ENCODE data around the gene ABL1.
A peak's percentile ranks its signal among the peaks of the same experiment; 100 is the strongest.

Gene ABL1

DNA sequence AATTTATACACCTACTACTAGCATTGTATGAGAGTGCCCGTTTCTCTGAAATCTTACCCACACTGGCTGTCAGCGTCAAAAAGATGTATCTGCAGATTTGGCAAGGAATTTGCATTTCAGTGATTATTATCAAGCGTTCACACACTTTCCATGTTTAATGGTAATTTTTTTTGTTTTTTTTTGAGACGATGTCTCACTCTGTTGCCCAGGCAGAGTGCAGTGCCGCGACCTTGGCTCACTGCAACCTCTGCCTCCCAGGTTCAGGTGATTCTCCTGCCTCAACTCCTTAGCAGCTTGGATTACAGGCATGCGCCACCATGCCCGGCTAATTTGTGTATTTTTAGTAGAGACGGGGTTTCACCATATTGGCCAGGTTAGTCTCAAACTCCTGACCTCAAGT lies 14.3 kb downstream of the ABL1 start:
- DNase-seq (ENCODE audit: low spot score), result no peak

DNA sequence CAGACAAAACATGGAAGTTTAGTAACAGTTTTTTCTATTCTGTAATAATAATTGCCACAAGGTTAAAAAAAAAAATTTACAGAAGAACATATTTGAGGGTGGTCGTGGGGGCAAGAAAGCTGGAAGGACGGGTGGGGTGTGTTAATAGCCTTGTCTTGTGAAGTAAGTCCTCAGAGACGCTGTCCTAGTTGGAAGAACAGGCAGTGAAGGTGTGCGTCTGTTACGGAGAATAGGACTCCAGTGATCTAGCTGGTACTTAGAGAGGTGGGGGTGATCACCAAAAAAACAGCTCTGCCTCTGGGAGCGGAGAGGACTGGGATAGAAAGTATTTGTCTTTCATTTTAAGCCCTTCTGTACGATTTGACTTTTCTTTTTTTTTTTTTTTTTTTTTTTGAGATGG lies 17.7 kb downstream of the ABL1 start:
- no peak for DNase-seq (ENCODE audit: low spot score)

DNA sequence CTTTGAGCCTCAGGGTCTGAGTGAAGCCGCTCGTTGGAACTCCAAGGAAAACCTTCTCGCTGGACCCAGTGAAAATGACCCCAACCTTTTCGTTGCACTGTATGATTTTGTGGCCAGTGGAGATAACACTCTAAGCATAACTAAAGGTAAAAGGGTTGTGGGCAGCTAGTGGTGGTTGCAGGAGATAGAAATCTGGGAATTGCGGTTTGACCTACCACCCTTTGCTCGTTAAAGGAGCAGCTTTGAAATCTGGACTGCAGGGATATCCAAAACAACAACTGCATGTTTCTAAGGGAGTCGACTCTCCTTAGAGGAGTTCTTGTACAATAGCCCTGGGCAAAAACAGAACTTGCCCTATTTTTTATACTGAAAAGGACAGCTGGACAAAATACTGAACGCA lies 19.0 kb downstream of the ABL1 start:
- no peak for DNase-seq (ENCODE audit: low spot score)

DNA sequence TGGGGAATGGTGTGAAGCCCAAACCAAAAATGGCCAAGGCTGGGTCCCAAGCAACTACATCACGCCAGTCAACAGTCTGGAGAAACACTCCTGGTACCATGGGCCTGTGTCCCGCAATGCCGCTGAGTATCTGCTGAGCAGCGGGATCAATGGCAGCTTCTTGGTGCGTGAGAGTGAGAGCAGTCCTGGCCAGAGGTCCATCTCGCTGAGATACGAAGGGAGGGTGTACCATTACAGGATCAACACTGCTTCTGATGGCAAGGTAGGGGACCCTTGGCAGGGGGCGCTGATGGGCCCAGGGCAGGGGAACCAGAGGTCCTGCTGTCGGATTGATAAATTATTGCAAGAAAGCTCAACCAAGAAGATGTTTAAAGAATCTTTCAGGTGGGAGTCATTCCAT lies 19.8 kb downstream of the ABL1 start:
- no peak for DNase-seq (ENCODE audit: low spot score)

DNA sequence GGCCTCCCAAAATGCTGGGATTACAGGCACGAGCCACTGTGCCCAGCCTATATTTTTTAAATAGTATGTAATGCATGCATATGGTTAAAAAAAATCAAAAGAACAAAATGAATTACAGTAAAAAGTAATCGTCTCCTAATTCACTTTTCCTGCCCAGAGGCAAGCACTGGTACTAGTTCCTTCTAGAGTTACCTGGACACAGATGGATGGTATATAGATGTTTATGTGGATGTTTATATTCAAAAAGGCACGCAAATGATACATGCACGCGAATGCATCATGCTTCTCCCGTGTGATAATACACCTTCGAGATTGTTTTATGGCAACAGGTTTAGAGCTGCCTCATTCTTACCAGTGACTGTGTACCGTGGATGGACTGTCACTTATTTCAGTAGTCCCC lies 21.4 kb downstream of the ABL1 start:
- no peak for DNase-seq (ENCODE audit: low spot score)

DNA sequence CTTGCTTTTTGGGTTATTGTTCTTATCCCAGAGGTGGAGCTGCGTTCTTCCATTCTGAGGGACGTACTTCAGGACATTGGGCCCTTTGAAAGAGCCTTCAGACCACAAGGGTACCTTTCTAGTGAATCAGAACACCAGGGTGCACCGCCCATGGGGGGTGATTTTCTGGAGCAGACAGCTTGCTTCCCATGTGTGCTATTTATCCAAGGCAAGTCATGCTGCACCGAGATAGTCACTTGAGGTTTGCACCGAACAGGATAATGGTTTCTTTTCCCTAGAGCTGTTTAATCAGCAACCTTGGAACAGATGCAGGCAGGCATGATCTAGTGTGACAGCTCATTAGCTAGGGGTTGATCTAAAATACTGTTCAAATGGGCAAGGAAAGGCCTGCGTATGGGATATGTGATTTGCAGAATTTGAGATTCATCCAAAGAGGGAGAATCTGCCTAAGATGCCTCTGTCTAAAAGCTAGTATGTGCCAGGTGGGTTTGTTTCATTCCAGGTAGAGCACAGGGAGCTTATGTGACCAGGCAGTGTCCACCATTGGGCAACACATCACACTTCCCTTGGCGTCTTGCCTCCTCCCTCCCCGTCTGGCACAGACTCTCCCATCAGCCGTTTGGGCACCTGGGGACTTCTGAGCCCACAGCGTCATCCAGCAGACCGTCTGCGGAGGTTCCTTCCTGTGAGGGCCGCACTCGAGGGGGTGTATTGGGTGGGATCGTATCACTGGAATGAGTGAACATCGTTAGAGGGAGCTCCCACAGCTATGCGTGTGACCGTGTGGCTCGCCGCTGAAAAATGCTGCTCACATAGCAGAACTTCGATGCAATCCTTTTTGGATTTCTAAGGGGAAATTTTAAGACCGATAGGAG lies 23.0 kb downstream of the ABL1 start:
- peak; percentile 30 for DNase-seq (ENCODE audit: low spot score)

DNA sequence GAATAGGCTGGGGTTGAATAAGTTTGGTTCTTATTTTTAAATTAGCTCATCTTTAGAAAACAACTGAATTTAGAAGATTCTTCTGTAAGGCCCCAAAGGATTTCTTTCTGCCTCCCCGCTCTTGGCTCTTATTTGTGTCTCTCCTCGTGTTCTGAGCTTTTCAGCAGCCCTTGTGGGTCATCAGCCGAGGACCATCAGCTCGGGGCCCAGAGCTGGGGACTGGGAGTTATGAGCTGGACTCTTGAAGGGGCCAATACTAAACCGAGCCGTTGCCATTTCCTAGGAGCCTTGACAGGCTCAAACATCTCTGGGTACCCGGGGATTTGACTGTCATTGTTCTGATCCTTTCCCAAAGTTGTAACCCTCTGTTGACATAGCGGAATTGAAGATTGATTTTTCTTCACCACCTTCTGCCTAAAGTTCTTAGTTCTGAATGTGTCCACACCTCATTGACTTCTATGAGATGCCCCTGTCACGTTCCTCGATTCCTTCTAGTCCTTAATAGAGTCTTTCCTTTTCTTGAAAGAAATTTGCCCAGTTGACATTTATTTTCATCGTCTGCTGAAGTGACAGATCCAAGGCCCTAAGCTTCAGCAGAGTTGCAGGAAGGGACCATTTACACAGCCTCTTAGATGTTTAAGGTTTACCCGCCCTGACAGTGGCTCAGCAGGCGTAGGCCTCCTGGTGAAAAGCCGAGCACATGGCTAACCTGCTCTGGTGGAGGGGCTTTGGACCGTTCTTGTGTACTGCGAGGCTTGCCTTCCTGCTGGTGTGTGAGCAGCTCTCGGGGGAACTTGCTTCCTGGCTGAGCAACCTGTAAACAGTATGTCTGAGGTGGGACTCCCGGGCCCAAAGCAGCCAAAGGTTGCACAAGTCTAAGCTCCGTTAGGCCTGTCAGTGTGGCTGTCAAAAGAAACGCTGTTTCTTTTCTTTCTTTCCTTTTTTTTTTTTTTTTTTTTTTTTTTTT lies 24.0 kb downstream of the ABL1 start:
- DNase-seq (ENCODE audit: low spot score), result no peak

DNA sequence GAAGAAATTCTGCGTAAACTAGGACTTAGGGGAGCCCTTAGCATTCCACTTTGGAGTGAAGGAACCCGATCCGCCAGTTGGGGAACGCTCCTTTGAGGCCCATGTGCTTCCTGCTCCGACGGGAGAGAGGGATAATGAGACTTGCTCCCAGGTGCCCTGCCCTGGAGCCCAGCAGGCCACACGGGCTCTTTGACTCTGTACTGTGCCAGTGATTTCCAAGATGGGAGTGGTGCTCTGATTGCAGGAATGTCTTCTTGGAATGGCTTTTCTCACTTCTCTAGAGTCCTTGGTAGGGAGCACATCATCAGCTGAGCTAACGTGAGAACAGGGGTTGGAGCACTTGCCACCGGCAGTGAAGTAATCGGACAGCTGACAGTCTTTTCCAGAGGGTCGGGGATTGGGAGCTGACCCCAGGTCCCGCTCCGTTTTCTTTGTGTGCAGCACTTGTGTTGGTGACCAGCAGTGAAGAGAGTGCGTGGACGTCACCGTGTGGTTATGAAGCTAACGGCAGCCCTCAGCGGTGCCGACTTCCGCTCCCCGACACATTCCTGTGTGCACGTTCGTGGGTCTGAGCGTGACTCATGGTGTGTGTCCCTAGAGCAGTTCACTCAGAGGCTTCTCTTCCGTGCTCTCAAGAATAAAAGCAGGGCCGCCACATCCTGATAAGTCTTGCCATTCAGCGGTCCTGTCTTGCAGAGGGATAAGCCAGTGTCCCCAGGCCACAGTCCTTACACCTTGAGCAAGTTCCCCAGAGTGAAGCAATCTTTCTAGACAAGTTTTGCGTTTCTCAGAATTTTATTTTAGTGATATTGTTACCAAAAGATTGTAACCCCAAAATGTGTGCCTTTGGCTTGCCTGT lies 25.6 kb downstream of the ABL1 start:
- DNase-seq (ENCODE audit: low spot score), result peak; percentile 40

DNA sequence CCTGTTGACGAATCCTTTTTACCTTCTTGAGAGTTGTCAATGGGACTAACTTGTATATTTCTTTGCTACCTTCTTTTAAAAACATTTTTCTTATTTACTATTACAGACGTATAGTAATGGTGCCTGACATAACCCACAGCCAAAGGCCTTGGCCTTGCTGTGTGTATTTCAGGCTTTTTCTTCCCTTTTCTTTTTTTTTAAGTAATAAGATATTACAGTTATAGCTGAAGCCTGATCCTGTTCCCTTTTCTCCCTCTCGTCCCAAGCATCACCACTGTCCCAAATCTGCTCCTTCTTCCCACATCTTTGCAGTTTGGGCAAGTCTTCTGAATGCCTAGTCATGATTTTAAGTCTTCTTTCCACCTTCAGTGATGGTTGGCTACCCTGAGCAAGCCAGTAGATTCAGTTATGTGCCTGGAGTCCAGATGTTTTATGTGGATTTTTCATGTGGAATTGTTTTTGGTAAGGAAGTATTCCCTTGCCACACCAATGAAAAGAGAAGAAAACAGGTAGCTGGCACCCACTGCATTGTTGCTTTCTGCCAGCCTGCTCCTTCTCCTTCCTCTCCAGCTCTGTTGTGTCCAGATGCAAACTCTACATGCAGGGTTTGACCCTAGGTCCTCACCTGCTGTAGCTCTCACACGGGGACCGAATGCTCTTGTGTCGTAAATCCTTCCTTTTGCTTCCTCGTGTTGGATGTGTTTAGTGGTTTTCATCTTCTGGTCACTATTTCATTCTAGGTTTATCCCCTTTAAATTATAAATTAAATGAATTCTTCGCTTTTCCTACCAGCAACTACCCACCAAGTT lies 26.5 kb downstream of the ABL1 start:
- no peak for DNase-seq (ENCODE audit: low spot score)

DNA sequence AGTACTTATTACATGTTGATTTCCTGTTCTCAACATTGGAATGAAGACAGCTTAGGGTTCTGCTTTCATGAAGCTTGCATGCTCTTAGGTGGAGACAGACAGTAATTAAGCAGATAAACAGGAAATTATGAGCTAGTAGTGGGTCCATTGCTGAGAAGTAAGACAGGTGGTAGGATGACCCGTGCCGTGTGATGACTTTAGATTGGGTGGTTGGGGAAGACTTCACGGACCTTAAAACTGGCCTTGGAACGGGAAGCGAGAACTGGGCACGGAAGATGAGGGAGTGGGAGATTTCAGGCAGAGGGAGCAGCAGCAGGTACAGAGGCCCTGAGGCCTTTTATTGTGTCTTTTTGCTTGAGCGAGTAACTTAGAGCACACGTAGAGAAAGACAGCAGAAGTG lies 27.2 kb downstream of the ABL1 start:
- no peak for DNase-seq (ENCODE audit: low spot score)

DNA sequence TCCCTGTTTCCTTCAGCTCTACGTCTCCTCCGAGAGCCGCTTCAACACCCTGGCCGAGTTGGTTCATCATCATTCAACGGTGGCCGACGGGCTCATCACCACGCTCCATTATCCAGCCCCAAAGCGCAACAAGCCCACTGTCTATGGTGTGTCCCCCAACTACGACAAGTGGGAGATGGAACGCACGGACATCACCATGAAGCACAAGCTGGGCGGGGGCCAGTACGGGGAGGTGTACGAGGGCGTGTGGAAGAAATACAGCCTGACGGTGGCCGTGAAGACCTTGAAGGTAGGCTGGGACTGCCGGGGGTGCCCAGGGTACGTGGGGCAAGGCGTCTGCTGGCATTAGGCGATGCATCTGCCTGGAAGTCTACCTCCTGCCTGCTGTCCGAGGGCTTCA lies 27.7 kb downstream of the ABL1 start:
- DNase-seq (ENCODE audit: low spot score), result no peak

DNA sequence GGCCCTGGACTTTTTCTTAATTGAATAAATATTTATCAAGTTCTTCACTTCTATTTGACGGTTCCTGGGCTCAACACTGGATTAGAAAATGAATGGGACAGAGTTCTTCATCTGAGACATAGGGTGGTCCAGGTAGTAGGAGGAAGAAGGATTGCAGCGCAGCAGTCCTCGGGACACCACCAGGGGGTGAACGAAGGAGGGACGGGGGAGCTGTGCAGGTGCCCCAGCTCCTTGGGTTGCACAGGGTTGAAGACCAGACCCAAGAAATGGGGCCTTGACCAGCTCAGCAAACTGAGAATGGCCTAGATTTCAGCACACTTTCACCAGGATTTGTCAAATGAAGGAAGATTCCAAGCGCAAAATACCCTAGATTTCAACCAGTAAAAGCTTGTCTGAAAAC lies 29.5 kb downstream of the ABL1 start:
- DNase-seq (ENCODE audit: low spot score), result no peak

DNA sequence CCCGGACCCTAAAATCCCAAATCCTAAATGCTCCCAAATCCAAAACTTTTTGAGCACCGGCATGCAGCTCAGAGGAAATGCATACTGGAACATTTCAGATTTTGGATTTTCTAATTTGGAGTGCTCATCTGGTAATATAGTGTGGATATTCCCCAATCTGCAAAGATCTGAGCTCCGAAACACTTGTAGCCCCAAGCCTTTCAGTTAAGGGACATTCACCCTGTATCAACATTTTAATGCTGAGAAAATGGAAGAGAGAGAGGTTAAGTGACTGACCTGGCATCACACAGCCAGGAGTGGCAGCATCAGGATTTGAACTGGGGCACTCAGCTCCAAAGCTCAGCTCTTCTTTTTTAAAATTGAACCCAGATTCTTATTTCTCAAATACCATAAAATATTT lies 30.9 kb downstream of the ABL1 start:
- DNase-seq (ENCODE audit: low spot score), result no peak

DNA sequence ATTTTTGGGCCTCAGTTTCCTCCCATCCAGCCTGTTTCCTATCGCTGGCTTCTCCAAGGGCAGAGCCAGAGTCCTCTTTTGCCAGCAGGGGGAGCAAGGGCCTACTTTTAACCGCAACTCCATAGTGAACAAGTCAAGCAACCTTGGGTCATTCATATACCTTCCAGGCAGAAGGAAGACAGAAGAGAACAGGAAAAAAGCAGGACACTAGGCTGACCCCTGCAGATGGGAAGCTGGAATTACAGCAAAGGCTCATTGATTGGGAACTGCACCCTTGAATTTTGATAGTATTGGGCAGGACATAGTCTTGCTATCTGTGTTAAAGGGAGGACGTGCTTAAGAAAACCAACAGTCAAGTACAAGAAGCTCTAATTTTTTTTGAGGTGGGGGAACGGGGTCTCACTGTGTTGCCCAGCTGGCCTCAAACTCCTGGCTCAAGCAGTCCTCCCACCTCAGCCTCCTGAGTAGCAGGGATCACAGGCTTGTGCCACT lies 31.5 kb downstream of the ABL1 start:
- DNase-seq (ENCODE audit: low spot score), result peak; percentile 94

DNA sequence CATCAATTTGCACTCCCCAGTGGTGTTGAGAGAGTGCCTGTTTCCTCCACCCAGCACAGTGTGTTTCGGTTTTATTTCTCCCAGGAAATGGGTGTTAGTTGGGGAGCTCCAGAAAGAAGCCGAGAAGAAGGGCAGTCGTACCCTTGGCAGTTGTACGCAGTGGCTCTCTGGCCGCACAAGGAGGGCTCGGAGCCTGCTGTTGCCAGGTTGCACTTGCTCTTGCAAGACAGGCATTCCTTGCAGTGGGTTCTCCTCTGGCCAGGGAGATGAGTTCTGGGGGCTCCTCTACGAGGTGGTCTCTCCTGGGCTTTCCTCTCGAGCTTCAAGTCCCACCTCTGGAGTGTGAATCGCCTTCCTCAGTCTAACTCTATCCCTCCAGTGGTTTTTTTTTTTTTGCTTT lies 32.5 kb downstream of the ABL1 start:
- no peak for DNase-seq (ENCODE audit: low spot score)

DNA sequence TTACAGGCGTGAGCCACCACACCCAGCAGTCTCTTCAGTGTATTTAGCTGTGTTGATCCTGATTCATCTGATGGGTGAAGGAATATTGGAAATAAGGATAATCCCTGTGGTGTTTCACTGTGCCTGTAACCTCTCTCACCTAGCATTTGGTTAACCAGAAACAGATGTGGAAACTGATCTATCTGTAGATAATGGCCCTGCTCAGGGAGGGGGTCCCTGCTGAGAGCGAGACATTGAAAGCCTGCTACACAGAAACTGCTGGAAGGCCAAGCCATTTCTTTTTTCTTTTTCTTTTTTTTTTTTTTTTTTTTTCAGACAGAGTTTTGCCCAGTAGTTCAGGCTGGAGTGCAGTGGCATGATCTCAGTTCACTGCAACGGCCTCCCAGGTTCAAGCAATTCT lies 33.2 kb downstream of the ABL1 start:
- no peak for DNase-seq (ENCODE audit: low spot score)

DNA sequence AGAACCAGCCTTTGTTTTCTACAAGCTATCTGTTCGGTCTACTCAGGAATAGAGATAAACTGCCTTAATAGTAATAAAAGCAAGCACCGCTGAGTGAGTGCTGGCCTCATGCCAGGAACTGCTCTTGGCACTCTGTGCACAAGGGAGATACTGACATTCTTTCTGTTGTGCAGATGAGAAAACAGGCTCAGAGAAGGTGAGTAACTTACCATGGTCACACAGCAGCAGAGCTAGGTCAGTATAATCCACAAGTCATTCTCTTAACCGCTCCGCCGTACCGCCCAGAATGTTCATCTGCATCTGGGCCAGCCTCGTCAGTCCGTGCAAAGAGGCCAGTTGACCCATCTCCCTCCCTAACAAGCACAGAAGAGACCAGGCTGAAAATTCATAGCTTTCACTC lies 34.2 kb downstream of the ABL1 start:
- no peak for DNase-seq (ENCODE audit: low spot score)

DNA sequence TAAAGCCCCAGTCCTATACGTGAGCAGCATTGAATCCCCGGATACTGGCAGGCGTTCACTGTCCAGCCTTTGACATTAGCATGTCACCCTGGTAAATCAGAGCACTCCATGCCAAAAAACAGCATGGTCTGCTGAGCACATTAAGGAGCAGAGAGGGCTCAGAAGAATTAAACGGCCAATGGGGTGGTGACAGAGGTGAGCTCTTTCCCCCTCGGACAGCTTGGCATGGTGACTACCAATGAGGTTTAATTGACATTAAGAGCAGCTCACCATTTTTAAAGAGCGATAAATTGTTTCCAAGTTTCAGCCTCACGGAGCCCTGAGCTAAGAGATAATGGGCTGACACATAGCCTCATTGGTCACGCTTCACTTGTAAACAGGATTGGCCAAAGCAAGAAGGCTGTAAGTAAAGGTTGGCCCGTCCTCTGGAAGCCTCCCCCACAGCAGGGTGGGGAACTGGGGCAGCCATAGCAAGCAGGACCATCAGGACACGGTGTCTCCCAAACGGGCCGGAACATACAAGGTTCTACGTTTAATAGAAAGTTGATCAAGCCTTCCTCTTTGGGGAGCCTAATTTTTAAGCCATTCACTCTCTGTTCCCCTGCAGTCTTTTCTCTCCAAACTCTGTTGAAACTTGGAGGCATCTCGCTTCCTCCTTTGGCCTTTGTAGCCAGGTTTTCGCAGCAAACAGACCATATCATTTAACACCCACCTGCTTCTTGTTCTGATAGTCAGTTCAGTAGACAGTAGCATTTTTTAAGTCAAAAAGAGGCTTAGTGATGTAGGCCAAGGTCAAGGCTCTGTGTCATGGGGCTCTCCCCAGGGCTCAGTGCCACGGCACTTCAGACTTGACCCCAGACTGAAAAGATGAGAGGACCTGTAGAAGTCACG lies 35.7 kb downstream of the ABL1 start:
- DNase-seq (ENCODE audit: low spot score), result no peak

DNA sequence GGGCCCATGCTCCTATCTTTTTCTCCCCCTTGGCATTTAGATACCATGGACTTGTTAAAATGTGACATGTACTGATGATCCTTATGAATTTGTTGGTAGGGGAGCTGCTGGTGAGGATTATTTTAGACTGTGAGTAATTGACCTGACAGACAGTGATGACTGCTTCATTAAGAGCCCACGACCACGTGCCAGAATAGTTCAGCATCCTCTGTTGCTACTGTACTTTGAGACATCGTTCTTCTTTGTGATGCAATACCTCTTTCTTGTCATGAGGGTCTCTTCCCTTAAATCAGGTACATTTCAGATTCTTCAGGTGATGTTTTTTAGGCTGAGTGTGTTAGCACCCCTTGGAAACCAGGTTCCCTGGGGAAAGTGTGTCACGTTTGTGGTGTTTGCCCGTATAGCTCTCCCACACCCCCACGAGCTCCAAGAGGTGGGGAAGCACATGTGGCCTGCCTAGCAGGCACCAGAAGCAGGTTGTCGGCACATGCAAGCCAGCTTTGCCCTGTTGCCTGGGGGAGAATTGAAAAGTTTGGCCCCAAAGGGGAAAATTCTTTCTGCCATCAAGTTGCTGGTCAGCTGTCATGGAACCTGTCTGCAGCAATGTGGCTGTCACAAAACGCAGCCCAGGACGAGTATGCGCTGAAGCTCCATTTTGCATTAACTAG lies 36.5 kb downstream of the ABL1 start:
- DNase-seq (ENCODE audit: low spot score), result no peak

DNA sequence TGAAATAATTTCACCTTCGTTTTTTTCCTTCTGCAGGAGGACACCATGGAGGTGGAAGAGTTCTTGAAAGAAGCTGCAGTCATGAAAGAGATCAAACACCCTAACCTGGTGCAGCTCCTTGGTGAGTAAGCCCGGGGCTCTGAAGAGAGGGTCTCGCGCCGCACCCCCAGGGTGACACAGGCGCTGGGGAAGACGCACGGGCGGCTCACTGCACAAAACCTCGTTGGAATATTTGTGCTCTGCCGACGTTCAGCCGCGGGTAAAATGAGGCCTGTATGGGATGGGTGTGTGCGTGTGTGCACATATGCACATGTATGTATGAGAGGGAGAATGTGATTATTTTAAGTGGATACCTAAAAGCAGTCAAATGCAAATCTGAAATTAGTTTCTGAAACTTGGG lies 37.0 kb downstream of the ABL1 start:
- DNase-seq (ENCODE audit: low spot score), result no peak
